Adrenal gland (tissue), 5 donors: ENCODE data around the gene LRRC26.

ENCODE experiments used
- POLR2A ChIP-seq, 2 donors: fragments of 450-650 bp; IDR thresholded peaks; one replicate each; pipeline ENCODE4 v1.6.1; 2017; ENCODE audit warnings: antibody characterized with exemption in 2 of 2, mild to moderate bottlenecking in 2 of 2, moderate library complexity in 1 of 2
- TF ChIP-seq, protein P1 (sequence below), 6 experiments: fragments of 450-650 bp in 4 of 6; fragments of 200-600 bp in 2 of 6; sonication (generic) in 1 of 6; IDR thresholded peaks; 1 replicate in 5 of 6; 2 replicates in 1 of 6; pipeline versions ENCODE4 v1.5.1 to v1.8.0; 2016 to 2021; ENCODE audit warnings: antibody characterized with exemption in 6 of 6, mild to moderate bottlenecking in 2 of 6, moderate library complexity in 1 of 6
- donor health status: DM: no; HTN: no; CAD: no.

DNA sequence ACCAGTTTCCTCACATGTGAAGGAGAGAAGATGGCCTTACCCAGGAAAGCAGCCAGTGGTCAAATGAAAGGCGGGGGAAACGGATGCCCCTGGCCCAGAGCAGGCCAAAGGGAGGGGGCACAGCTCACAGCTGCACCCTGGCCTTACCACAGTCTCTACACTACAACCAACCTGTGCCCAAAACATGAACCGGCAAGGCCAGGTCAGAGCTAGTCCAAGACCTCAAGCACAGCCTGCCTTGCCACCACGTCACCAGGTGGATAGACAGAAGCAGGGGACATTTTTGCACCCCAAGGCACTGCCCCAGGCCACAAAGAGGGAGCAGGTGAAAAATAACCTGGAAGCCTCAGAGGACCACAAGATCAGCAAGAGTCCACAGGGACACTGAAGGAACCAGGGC lies 26.4 kb downstream of the LRRC26 start:
- TF ChIP-seq POLR2A (IDR thresholded peaks at IDR 0.05), result no peak
- TF ChIP-seq, protein P1, sequence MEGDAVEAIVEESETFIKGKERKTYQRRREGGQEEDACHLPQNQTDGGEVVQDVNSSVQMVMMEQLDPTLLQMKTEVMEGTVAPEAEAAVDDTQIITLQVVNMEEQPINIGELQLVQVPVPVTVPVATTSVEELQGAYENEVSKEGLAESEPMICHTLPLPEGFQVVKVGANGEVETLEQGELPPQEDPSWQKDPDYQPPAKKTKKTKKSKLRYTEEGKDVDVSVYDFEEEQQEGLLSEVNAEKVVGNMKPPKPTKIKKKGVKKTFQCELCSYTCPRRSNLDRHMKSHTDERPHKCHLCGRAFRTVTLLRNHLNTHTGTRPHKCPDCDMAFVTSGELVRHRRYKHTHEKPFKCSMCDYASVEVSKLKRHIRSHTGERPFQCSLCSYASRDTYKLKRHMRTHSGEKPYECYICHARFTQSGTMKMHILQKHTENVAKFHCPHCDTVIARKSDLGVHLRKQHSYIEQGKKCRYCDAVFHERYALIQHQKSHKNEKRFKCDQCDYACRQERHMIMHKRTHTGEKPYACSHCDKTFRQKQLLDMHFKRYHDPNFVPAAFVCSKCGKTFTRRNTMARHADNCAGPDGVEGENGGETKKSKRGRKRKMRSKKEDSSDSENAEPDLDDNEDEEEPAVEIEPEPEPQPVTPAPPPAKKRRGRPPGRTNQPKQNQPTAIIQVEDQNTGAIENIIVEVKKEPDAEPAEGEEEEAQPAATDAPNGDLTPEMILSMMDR (IDR thresholded peaks at IDR 0.05), result no peak
